GM23338 (cell line): ENCODE measurements around the gene ZMYND12. TPM values are rescaled to one million over a fixed set of nuclear protein-coding genes. Genes with fewer than 3 reads are reported as not detected.

ENCODE experiments used
- ATAC-seq: fragments of 200-7000 bp; cut with Tn5 transposase; 3 replicates; pipeline ENCODE4 v1.9.1; 2020
- DNase-seq: peaks from one replicate; pipeline ENCODE4 v3.0.0-alpha.2; 2015; ENCODE audit warnings: low spot score
- H2AFZ ChIP-seq: fragments of 200-600 bp; sonication (generic); 2 replicates; pipeline ENCODE4 v1.8.0; 2016; ENCODE audit warnings: antibody characterized with exemption, mild to moderate bottlenecking, moderate library complexity
- H3F3A ChIP-seq: fragments of 200-600 bp; sonication (generic); replicated peaks from 2 replicates; pipeline ENCODE4 v1.8.0; 2017; ENCODE audit warnings: antibody characterized with exemption, mixed run types, low read depth
- H3K27ac ChIP-seq: fragments of 200-600 bp; sonication (generic); 2 replicates; pipeline ENCODE4 v1.6.1; 2016; ENCODE audit warnings: low read depth
- H3K27me3 ChIP-seq: fragments of 200-600 bp; sonication (generic); 2 replicates; pipeline ENCODE4 v1.8.0; 2016; ENCODE audit warnings: mild to moderate bottlenecking, mixed run types, moderate library complexity; ENCODE audit not compliant: insufficient read depth
- H3K36me3 ChIP-seq: fragments of 200-600 bp; sonication (generic); 2 replicates; pipeline ENCODE4 v1.8.0; 2016; ENCODE audit warnings: mild to moderate bottlenecking; ENCODE audit not compliant: insufficient read depth
- H3K4me1 ChIP-seq: fragments of 200-600 bp; sonication (generic); 2 replicates; pipeline ENCODE4 v1.8.0; 2016; ENCODE audit warnings: mild to moderate bottlenecking, moderate library complexity; ENCODE audit not compliant: insufficient read depth
- H3K4me2 ChIP-seq: fragments of 200-600 bp; sonication (generic); 2 replicates; pipeline ENCODE4 v1.7.1; 2017; ENCODE audit warnings: mixed run types
- H3K4me3 ChIP-seq: fragments of 200-600 bp; sonication (generic); 2 replicates; pipeline ENCODE4 v1.6.1; 2016; ENCODE audit warnings: mixed run types
- H3K79me2 ChIP-seq: fragments of 200-600 bp; sonication (generic); replicated peaks from 2 replicates; pipeline ENCODE4 v1.8.0; 2017; ENCODE audit warnings: mild to moderate bottlenecking; ENCODE audit not compliant: insufficient read depth
- H3K9me2 ChIP-seq: fragments of 200-600 bp; sonication (generic); 2 replicates; pipeline ENCODE4 v1.8.0; 2017; ENCODE audit not compliant: insufficient read depth
- H4K20me1 ChIP-seq: fragments of 200-600 bp; sonication (generic); replicated peaks from 2 replicates; pipeline ENCODE4 v1.8.0; 2017; ENCODE audit warnings: mild to moderate bottlenecking; ENCODE audit not compliant: insufficient read depth
- H3K27ac Mint-ChIP-seq: 2 replicates; pipeline ENCODE4 v1.8.0; 2020; ENCODE audit warnings: inconsistent platforms, mild to moderate bottlenecking, moderate library complexity, mixed read lengths
- H3K27me3 Mint-ChIP-seq: 3 replicates; pipeline ENCODE4 v1.8.0; 2022; ENCODE audit warnings: low read depth, mild to moderate bottlenecking, moderate library complexity, mixed read lengths, inconsistent platforms; ENCODE audit not compliant: insufficient read depth, poor library complexity
- H3K36me3 Mint-ChIP-seq: 3 replicates; pipeline ENCODE4 v1.8.0; 2021; ENCODE audit warnings: low read depth, mild to moderate bottlenecking, inconsistent platforms, moderate library complexity, mixed read lengths
- H3K4me1 Mint-ChIP-seq: 3 replicates; pipeline ENCODE4 v1.8.0; 2020; ENCODE audit warnings: mild to moderate bottlenecking, inconsistent platforms, mixed read lengths
- H3K4me3 Mint-ChIP-seq: 3 replicates; pipeline ENCODE4 v1.8.0; 2021; ENCODE audit warnings: moderate library complexity, mild to moderate bottlenecking, inconsistent platforms, mixed read lengths
- H3K9me3 Mint-ChIP-seq: 3 replicates; pipeline ENCODE4 v1.8.0; 2020; ENCODE audit warnings: moderate library complexity, mild to moderate bottlenecking, inconsistent platforms, mixed read lengths
- CREB1 ChIP-seq: fragments of 250-450 bp; sonication (Bioruptor Pico); IDR thresholded peaks from 2 replicates; pipeline ENCODE4 v1.5.0; 2020; ENCODE audit warnings: low read depth, mild to moderate bottlenecking, moderate library complexity
- ETS1 ChIP-seq: IDR thresholded peaks from 2 replicates; pipeline ENCODE4 v1.6.1; 2016; ENCODE audit warnings: antibody characterized with exemption
- EZH2 ChIP-seq: fragments of 200-600 bp; sonication (generic); IDR thresholded peaks from one replicate; pipeline ENCODE4 v1.8.0; 2017; ENCODE audit warnings: antibody characterized with exemption, mild to moderate bottlenecking, low read depth; ENCODE audit not compliant: unreplicated experiment
- EZH2phosphoT487 ChIP-seq: fragments of 200-600 bp; sonication (generic); IDR thresholded peaks from one replicate; pipeline ENCODE4 v1.8.1; 2018; ENCODE audit warnings: antibody characterized with exemption; ENCODE audit not compliant: unreplicated experiment
- JUNB ChIP-seq: IDR thresholded peaks from one replicate; pipeline ENCODE4 v1.6.1; 2016; ENCODE audit warnings: antibody characterized with exemption; ENCODE audit not compliant: unreplicated experiment
- NANOG ChIP-seq: IDR thresholded peaks from 2 replicates; pipeline ENCODE4 v1.6.1; 2016; ENCODE audit warnings: antibody characterized with exemption, borderline replicate concordance
- POLR2AphosphoS5 ChIP-seq: IDR thresholded peaks from 2 replicates; pipeline ENCODE4 v1.6.1; 2016; ENCODE audit warnings: antibody characterized with exemption, low read depth
- REST ChIP-seq: IDR thresholded peaks from one replicate; pipeline ENCODE4 v1.6.1; 2018; ENCODE audit warnings: antibody characterized with exemption; ENCODE audit not compliant: unreplicated experiment
- STAT1 ChIP-seq: IDR thresholded peaks from one replicate; pipeline ENCODE4 v1.6.1; 2016; ENCODE audit warnings: antibody characterized with exemption; ENCODE audit not compliant: unreplicated experiment
- ZNF114 ChIP-seq: fragments of 250-450 bp; sonication (Bioruptor Pico); IDR thresholded peaks from 2 replicates; pipeline ENCODE4 v1.5.0; 2020; ENCODE audit warnings: mild to moderate bottlenecking, moderate library complexity
- ZNF331 ChIP-seq: fragments of 250-450 bp; sonication (Bioruptor Pico); IDR thresholded peaks from 2 replicates; pipeline ENCODE4 v1.5.0; 2020; ENCODE audit warnings: low read depth, mild to moderate bottlenecking, moderate library complexity
- ZNF462 ChIP-seq: fragments of 250-450 bp; sonication (Bioruptor Pico); IDR thresholded peaks from 2 replicates; pipeline ENCODE4 v1.5.0; 2020; ENCODE audit warnings: mild to moderate bottlenecking, moderate library complexity
- polyA plus RNA-seq: library from polyadenylated mRNA; unstranded; fragments of >200 nt; fragmentation: Nextera tagmentation; extraction: Ambion mirVana; gene quantifications from 2 replicates; pipeline ENCODE4 v1.2.1, GENCODE V29; 2016
- total RNA-seq: library from RNA; depleted of rRNA; stranded (reverse); fragments of >200 nt; shearing (Covaris generic); gene quantifications from 2 replicates; pipeline ENCODE4 v1.2.3, GENCODE V29; 2014
- TF ChIP-seq, protein P1 (sequence below), 2 experiments: fragments of 200-600 bp in 1 of 2; sonication (generic) in 1 of 2; conservative IDR thresholded peaks; 2 replicates each; pipeline versions ENCODE4 v1.5.1 to v1.6.1; 2016 to 2017; ENCODE audit warnings: antibody characterized with exemption in 2 of 2, low read depth in 2 of 2, mild to moderate bottlenecking in 2 of 2, moderate library complexity in 1 of 2

ZMYND12 gene
- total and polyA plus RNA-seq, 2 experiments from 2014 or later: 0.16 to 0.63 TPM

GRCh38 chr1:42427240-42427639 is 28.6 kb downstream of the ZMYND12 start:
- ATAC-seq: no peak
- no peak for TF ChIP-seq STAT1
- TF ChIP-seq POLR2AphosphoS5: no peak
- no peak for TF ChIP-seq CREB1 (CRISPR knock-in tag)
- TF ChIP-seq ZNF462: no peak
- TF ChIP-seq ZNF331 (CRISPR knock-in tag): no peak
- no peak for TF ChIP-seq JUNB
- TF ChIP-seq EZH2: no peak
- TF ChIP-seq ZNF114 (CRISPR knock-in tag): no peak
- no peak for TF ChIP-seq NANOG
- no peak for TF ChIP-seq ETS1
- no peak for TF ChIP-seq EZH2phosphoT487
- TF ChIP-seq, protein P1, sequence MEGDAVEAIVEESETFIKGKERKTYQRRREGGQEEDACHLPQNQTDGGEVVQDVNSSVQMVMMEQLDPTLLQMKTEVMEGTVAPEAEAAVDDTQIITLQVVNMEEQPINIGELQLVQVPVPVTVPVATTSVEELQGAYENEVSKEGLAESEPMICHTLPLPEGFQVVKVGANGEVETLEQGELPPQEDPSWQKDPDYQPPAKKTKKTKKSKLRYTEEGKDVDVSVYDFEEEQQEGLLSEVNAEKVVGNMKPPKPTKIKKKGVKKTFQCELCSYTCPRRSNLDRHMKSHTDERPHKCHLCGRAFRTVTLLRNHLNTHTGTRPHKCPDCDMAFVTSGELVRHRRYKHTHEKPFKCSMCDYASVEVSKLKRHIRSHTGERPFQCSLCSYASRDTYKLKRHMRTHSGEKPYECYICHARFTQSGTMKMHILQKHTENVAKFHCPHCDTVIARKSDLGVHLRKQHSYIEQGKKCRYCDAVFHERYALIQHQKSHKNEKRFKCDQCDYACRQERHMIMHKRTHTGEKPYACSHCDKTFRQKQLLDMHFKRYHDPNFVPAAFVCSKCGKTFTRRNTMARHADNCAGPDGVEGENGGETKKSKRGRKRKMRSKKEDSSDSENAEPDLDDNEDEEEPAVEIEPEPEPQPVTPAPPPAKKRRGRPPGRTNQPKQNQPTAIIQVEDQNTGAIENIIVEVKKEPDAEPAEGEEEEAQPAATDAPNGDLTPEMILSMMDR (conservative IDR thresholded peaks at IDR 0.05; ENCODE audit: low read depth in 2 of 2): no peak
- TF ChIP-seq REST: no peak
- Histone ChIP-seq H3K27me3 (no peaks in the 10 kb centered on the region), H3K9me2 (no peaks in the 10 kb centered on the region), H3K4me2 (no peak overlapping the region), H3K36me3 (no peaks in the 10 kb centered on the region), H3K4me1 (no peaks in the 10 kb centered on the region; the same call in 1 of the 2 replicates), H3K4me3 (no peak overlapping the region), H2AFZ (no peak overlapping the region), H3K27ac (no peak overlapping the region), H4K20me1 (no peaks in the 10 kb centered on the region), H3F3A (no peaks in the 10 kb centered on the region), H3K79me2 (no peaks in the 10 kb centered on the region)
- Mint-ChIP-seq H3K27ac (peak overlapping the region; percentile 12; the same call in 1 of the 2 replicates), H3K4me3 (no peak overlapping the region), H3K4me1 (peaks cover 8% of the 10 kb centered on the region), H3K9me3 (no peaks in the 10 kb centered on the region), H3K36me3 (no peaks in the 10 kb centered on the region), H3K27me3 (no peaks in the 10 kb centered on the region)
- DNase-seq: no peak
